SIG-M5 (cell line): ENCODE results near the gene PHF21A.

Source experiments
- DNase-seq: peaks from one replicate; lab custom pipeline; 2025; lab: John Stamatoyannopoulos, UW

Gene PHF21A

GRCh38 chr11:46075928-46076327 lies 45.3 kb downstream of the PHF21A start:
- DNase-seq: no peak

- DNase-seq: no peak
Measured at GRCh38 chr11:46075168-46075567, 46.1 kb downstream of the PHF21A start.

GRCh38 chr11:46073632-46074031 lies 47.6 kb downstream of the PHF21A start:
- no peak for DNase-seq

GRCh38 chr11:46072172-46072964 lies 48.9 kb downstream of the PHF21A start:
- DNase-seq: no peak

GRCh38 chr11:46071091-46071490 lies 50.2 kb downstream of the PHF21A start:
- no peak for DNase-seq

- no peak for DNase-seq
Measured at GRCh38 chr11:46069595-46069994, 51.7 kb downstream of the PHF21A start.

- DNase-seq: no peak
Measured at GRCh38 chr11:46066335-46066734, 54.9 kb downstream of the PHF21A start.

GRCh38 chr11:46065681-46066080 lies 55.6 kb downstream of the PHF21A start:
- DNase-seq: no peak

- DNase-seq: no peak
Measured at GRCh38 chr11:46064221-46064620, 57.0 kb downstream of the PHF21A start.

GRCh38 chr11:46063138-46063537 lies 58.1 kb downstream of the PHF21A start:
- DNase-seq: no peak

GRCh38 chr11:46060013-46060412 lies 61.2 kb downstream of the PHF21A start:
- no peak for DNase-seq

GRCh38 chr11:46057489-46057888 lies 63.8 kb downstream of the PHF21A start:
- DNase-seq: no peak

GRCh38 chr11:46055371-46055770 lies 65.9 kb downstream of the PHF21A start:
- no peak for DNase-seq

GRCh38 chr11:46051102-46051501 lies 70.2 kb downstream of the PHF21A start:
- DNase-seq: no peak

- DNase-seq: no peak
Measured at GRCh38 chr11:46050662-46051061, 70.6 kb downstream of the PHF21A start.

GRCh38 chr11:46050003-46050461 lies 71.2 kb downstream of the PHF21A start:
- no peak for DNase-seq

- DNase-seq: no peak
Measured at GRCh38 chr11:46049325-46049897, 71.8 kb downstream of the PHF21A start.

- no peak for DNase-seq
Measured at GRCh38 chr11:46048198-46048597, 73.1 kb downstream of the PHF21A start.

GRCh38 chr11:46047520-46047919 lies 73.7 kb downstream of the PHF21A start:
- no peak for DNase-seq

GRCh38 chr11:46045811-46046210 lies 75.4 kb downstream of the PHF21A start:
- no peak for DNase-seq

- no peak for DNase-seq
Measured at GRCh38 chr11:46044601-46045000, 76.7 kb downstream of the PHF21A start.

GRCh38 chr11:46039990-46040389 lies 81.3 kb downstream of the PHF21A start:
- DNase-seq: no peak

GRCh38 chr11:46038529-46038928 lies 82.7 kb downstream of the PHF21A start:
- no peak for DNase-seq

- no peak for DNase-seq
Measured at GRCh38 chr11:46036969-46037368, 84.3 kb downstream of the PHF21A start.
